IMR-90 (cell line): Measurements from ENCODE around the gene TK2. TPM values are rescaled to one million over a fixed set of nuclear protein-coding genes. Genes with fewer than 3 reads are reported as not detected.

Experiments used
- ATAC-seq: fragments of 200-7000 bp; cut with Tn5 transposase; 2 replicates; pipeline ENCODE4 v1.9.1; 2020; ENCODE audit warnings: low read depth, mild to moderate bottlenecking, moderate library complexity
- BruUV-seq: library from RNA; stranded (reverse); fragments of 400-500 nt; replicated peaks from 2 replicates; lab custom pipeline; 2021; lab: Mats Ljungman, UMichigan
- CTCF ChIA-PET: fragments of 300-600 bp; formaldehyde crosslinking; extraction: SDS; loops from one replicate; lab custom pipeline; 2021; ENCODE audit warnings: antibody characterized with exemption; lab: Yijun Ruan, JAX
- POLR2A ChIA-PET: fragments of 300-600 bp; sonication (Branson Sonifier 250); formaldehyde crosslinking; loops from one replicate; lab custom pipeline; 2022; ENCODE audit warnings: antibody characterized with exemption; ENCODE audit not compliant: unreplicated experiment; lab: Charles Lee
- DNase-seq: peaks from one replicate; pipeline ENCODE4 v3.0.0; 2013
- H2AFZ ChIP-seq: replicated peaks from 2 replicates; pipeline ENCODE3; 2013; ENCODE audit warnings: low read length, mild to moderate bottlenecking; ENCODE audit not compliant: poor library complexity
- H2AK5ac ChIP-seq: 2 replicates; pipeline ENCODE4 v1.6.1; 2013; ENCODE audit warnings: low read depth, low read length, inconsistent platforms
- H2AK9ac ChIP-seq: replicated peaks from 2 replicates; pipeline ENCODE3; 2013; ENCODE audit warnings: mild to moderate bottlenecking, low read depth, low read length, moderate library complexity; ENCODE audit not compliant: poor library complexity
- H2BK120ac ChIP-seq: 2 replicates; pipeline ENCODE4 v1.6.1; 2013; ENCODE audit warnings: low read depth, low read length, inconsistent platforms
- H2BK15ac ChIP-seq: 3 replicates; pipeline ENCODE4 v1.6.1; 2013; ENCODE audit warnings: low read depth, low read length, inconsistent platforms
- H2BK20ac ChIP-seq: 2 replicates; pipeline ENCODE4 v1.6.1; 2013; ENCODE audit warnings: low read depth, mild to moderate bottlenecking, inconsistent platforms, low read length, moderate library complexity
- H2BK5ac ChIP-seq: 2 replicates; pipeline ENCODE4 v1.6.1; 2013; ENCODE audit warnings: mild to moderate bottlenecking, low read depth, low read length, inconsistent platforms; ENCODE audit not compliant: poor library complexity, severe bottlenecking
- H3K14ac ChIP-seq: replicated peaks from 2 replicates; pipeline ENCODE4 v1.6.1; 2013; ENCODE audit warnings: low read depth, low read length, inconsistent platforms
- H3K18ac ChIP-seq: 2 replicates; pipeline ENCODE4 v1.6.1; 2013; ENCODE audit warnings: low read depth, low read length, control low read depth
- H3K23ac ChIP-seq: 2 replicates; pipeline ENCODE4 v1.6.1; 2013; ENCODE audit warnings: low read depth, low read length, inconsistent platforms
- H3K27ac ChIP-seq: 2 replicates; pipeline ENCODE4 v1.5.1; 2013; ENCODE audit warnings: mild to moderate bottlenecking, control low read depth, low read length; ENCODE audit not compliant: insufficient read depth
- H3K27me3 ChIP-seq: 2 replicates; pipeline ENCODE4 v1.6.1; 2013; ENCODE audit warnings: low read length; ENCODE audit not compliant: control insufficient read depth, insufficient read depth
- H3K36me3 ChIP-seq: 2 replicates; pipeline ENCODE4 v1.6.1; 2013; ENCODE audit warnings: low read length, mixed read lengths; ENCODE audit not compliant: control insufficient read depth, insufficient read depth
- H3K4ac ChIP-seq: 2 replicates; pipeline ENCODE4 v1.6.1; 2013; ENCODE audit warnings: low read depth, low read length, inconsistent platforms
- H3K4me1 ChIP-seq: 2 replicates; pipeline ENCODE4 v1.6.1; 2013; ENCODE audit warnings: low read length, mixed read lengths; ENCODE audit not compliant: control insufficient read depth, insufficient read depth
- H3K4me2 ChIP-seq: 2 replicates; pipeline ENCODE4 v1.6.1; 2013; ENCODE audit warnings: low read depth, mild to moderate bottlenecking, control low read depth, low read length, moderate library complexity
- H3K4me3 ChIP-seq: 2 replicates; pipeline ENCODE4 v1.5.1; 2013; ENCODE audit warnings: low read depth, mild to moderate bottlenecking, control low read depth, low read length, moderate library complexity; ENCODE audit not compliant: insufficient read depth
- H3K56ac ChIP-seq: 2 replicates; pipeline ENCODE4 v1.6.1; 2013; ENCODE audit warnings: low read length, inconsistent platforms; ENCODE audit not compliant: insufficient read depth; ENCODE audit errors: extremely low read depth
- H3K79me1 ChIP-seq, 2 experiments: 2 replicates each; pipeline ENCODE4 v1.6.1; 2013; ENCODE audit warnings: low read length in 2 of 2, inconsistent platforms in 1 of 2, low read depth in 1 of 2
- H3K9ac ChIP-seq: 2 replicates; pipeline ENCODE4 v1.6.1; 2013; ENCODE audit warnings: low read depth, low read length, control low read depth
- H3K9me1 ChIP-seq: 2 replicates; pipeline ENCODE4 v1.6.1; 2013; ENCODE audit warnings: low read length, inconsistent platforms; ENCODE audit not compliant: insufficient read depth
- H3K9me3 ChIP-seq: 2 replicates; pipeline ENCODE4 v1.6.1; 2013; ENCODE audit warnings: low read length; ENCODE audit not compliant: control insufficient read depth, insufficient read depth
- H4K20me1 ChIP-seq: 2 replicates; pipeline ENCODE4 v1.6.1; 2013; ENCODE audit warnings: low read length, inconsistent platforms; ENCODE audit not compliant: insufficient read depth
- H4K5ac ChIP-seq: 2 replicates; pipeline ENCODE4 v1.6.1; 2013; ENCODE audit warnings: mild to moderate bottlenecking, low read depth, low read length, control low read depth
- H4K8ac ChIP-seq, 2 experiments: 2 replicates each; pipeline ENCODE4 v1.6.1; 2013; ENCODE audit warnings: low read depth in 2 of 2, low read length in 2 of 2, control low read depth in 1 of 2, inconsistent platforms in 1 of 2
- H4K91ac ChIP-seq: 2 replicates; pipeline ENCODE4 v1.6.1; 2013; ENCODE audit warnings: low read depth, low read length, inconsistent platforms; ENCODE audit not compliant: insufficient read depth
- CEBPB ChIP-seq: IDR thresholded peaks from 2 replicates; pipeline ENCODE4 v1.6.1; 2012; ENCODE audit warnings: low read depth, low read length, improper control_type of control experiment
- CTCF ChIP-seq: conservative IDR thresholded peaks from 2 replicates; pipeline ENCODE4 v1.5.1; 2012; ENCODE audit warnings: mild to moderate bottlenecking, low read depth, low read length, improper control_type of control experiment
- FOS ChIP-seq: fragments of 150-350 bp; IDR thresholded peaks from 2 replicates; pipeline ENCODE4 v1.6.1; 2016; ENCODE audit warnings: low read depth, low read length
- MAZ ChIP-seq: IDR thresholded peaks from 2 replicates; pipeline ENCODE4 v1.6.1; 2012; ENCODE audit warnings: low read depth, mild to moderate bottlenecking, low read length, improper control_type of control experiment, moderate library complexity, borderline replicate concordance
- RCOR1 ChIP-seq: IDR thresholded peaks from 2 replicates; pipeline ENCODE4 v1.6.1; 2012; ENCODE audit warnings: mild to moderate bottlenecking, low read length, improper control_type of control experiment; ENCODE audit not compliant: insufficient replicate concordance
- WGBS, 2 experiments: methylation state at CpG; one replicate each; pipeline versions ENCODE4 v1.1.5 to v1.1.7; 2013; ENCODE audit warnings: missing lambda C conversion rate in 2 of 2; ENCODE audit not compliant: insufficient read length in 1 of 2; ENCODE audit errors: extremely low coverage in 2 of 2; 5-methylcytosine and 5-hydroxymethylcytosine counted together
- dilution Hi-C: fragments of 300-500 bp; cut with HindIII; formaldehyde crosslinking; loops from one replicate; pipeline ENCODE4 v1.14.3; 2018; ENCODE audit warnings: low sequenced_read_pairs; ENCODE audit not compliant: unreplicated experiment
- in situ Hi-C: fragments of 300-500 bp; cut with MboI; formaldehyde crosslinking; loops from 3 replicates; pipeline ENCODE4 v1.14.3; 2019; ENCODE audit warnings: low sequenced_read_pairs, inconsistent platforms, mixed read lengths
- intact Hi-C: fragments of 100-400 bp; cut with micrococcal nuclease; formaldehyde crosslinking; loops from 2 replicates; pipeline ENCODE4 v1.10.0; 2022
- polyA plus RNA-seq, 3 experiments: library from polyadenylated mRNA; depleted of rRNA; stranded (reverse); fragments of >200 nt; gene quantifications; 2 replicates each; pipeline ENCODE4 v1.2.3, GENCODE V29; 2012; ENCODE audit warnings: low replicate concordance in 1 of 3
- total RNA-seq: library from RNA; depleted of rRNA; stranded (reverse); fragments of >200 nt; gene quantifications from 2 replicates; pipeline ENCODE4 v1.2.3, GENCODE V29; 2012

Gene TK2
- total and polyA plus RNA-seq, 2 of the 4 experiments (the other 2 are of a cell fraction) = 14.7 to 16.5 TPM

- dilution Hi-C loops (no loop called here), intact Hi-C loops (no loop called here), in situ Hi-C loops (no loop called here)
- Histone ChIP-seq H3K4me3 (no peak overlapping the region), H2AK5ac (no peak overlapping the region), H3K56ac (no peak overlapping the region), H3K4ac (no peak overlapping the region), H3K18ac (no peak overlapping the region), H3K9ac (no peak overlapping the region), H3K4me2 (no peak overlapping the region), H3K14ac (no peak overlapping the region), H2AK9ac (no peak overlapping the region), H4K91ac (no peak overlapping the region), H4K20me1 (no peaks in the 10 kb centered on the region), H4K5ac (no peak overlapping the region), H3K79me1 (0 out of 4 replicates have a peak, but pooled peaks cover 0 to 3% of the 10 kb centered on the region in 2 experiments), H2BK120ac (no peak overlapping the region), H2BK20ac (no peak overlapping the region), H3K27me3 (no peaks in the 10 kb centered on the region), H3K36me3 (peaks cover 13% of the 10 kb centered on the region), H2BK15ac (no peak overlapping the region), H4K8ac (no peak overlapping the region), H2BK5ac (no peak overlapping the region), H3K23ac (no peak overlapping the region), H2AFZ (no peak overlapping the region), H3K9me3 (no peaks in the 10 kb centered on the region), H3K4me1 (no peaks in the 10 kb centered on the region), H3K27ac (no peak overlapping the region), H3K9me1 (peaks cover 3% of the 10 kb centered on the region; the same call in 1 of the 2 replicates)
- WGBS, 2 experiments = 53% methylated on average over 2 of the region's 6 CpGs; no CpG with 5 or more reads in 1 of the 2 experiments
- ChIA-PET CTCF (no interaction called here), POLR2A (no interaction called here)
- no TSS peak for BruUV-seq
- ATAC-seq (no peak), DNase-seq (no peak)
- TF ChIP-seq RCOR1 (no peak), CEBPB (no peak), FOS (no peak), CTCF (no peak), MAZ (no peak)
Measured at GRCh38 chr16:66543541-66543940, 6.4 kb downstream of the TK2 start.
